Activated T-cell treated with anti-CD3 and anti-CD28 coated beads, Interleukin-2, amount 50 U/mL, for 48 hours (primary cell): ENCODE results near the gene ZNF723.
"Not testable (repeated sequence)": the region's sequence is repeated elsewhere in the genome, so short reads cannot be mapped to it uniquely, and the experiment has no call there.

Source experiments
- DNase-seq, 2 experiments: peaks; one replicate each; pipeline ENCODE4 v3.0.0-alpha.2; 2020

ZNF723 gene

GRCh38 chr19:22832031-22832762 is at the start of gene ZNF723:
Gene ZNF723 (plus strand): TSS chr19:22832291. CDS start chr19:22832380, 89 bp downstream.
- DNase-seq: no peak

- no peak for DNase-seq
Measured at GRCh38 chr19:22783651-22784410, 48.3 kb upstream of the ZNF723 start, which contains the start of gene ZNF99. Gene ZNF99 (minus strand): TSS chr19:22784151. CDS start chr19:22784016, 135 bp downstream.

- DNase-seq: not testable (repeated sequence)
Measured at GRCh38 chr19:22792863-22793262, 39.2 kb upstream of the ZNF723 start.

- DNase-seq: no peak
Measured at GRCh38 chr19:22797040-22797439, 35.1 kb upstream of the ZNF723 start.

GRCh38 chr19:22806418-22806817 is 25.7 kb upstream of the ZNF723 start:
- DNase-seq: no peak

- no peak for DNase-seq
Measured at GRCh38 chr19:22807061-22807835, 24.8 kb upstream of the ZNF723 start.

- no peak for DNase-seq
Measured at GRCh38 chr19:22814124-22814523, 18.0 kb upstream of the ZNF723 start.

GRCh38 chr19:22831211-22831610 is 880 bp upstream of the ZNF723 start:
- no peak for DNase-seq

GRCh38 chr19:22857713-22858320 is 25.7 kb downstream of the ZNF723 start:
- not testable (repeated sequence) for DNase-seq

- no peak for DNase-seq
Measured at GRCh38 chr19:22882797-22883196, 50.7 kb downstream of the ZNF723 start.

GRCh38 chr19:22893855-22894270 is 61.8 kb downstream of the ZNF723 start:
- no peak for DNase-seq

- DNase-seq: no peak
Measured at GRCh38 chr19:22901431-22902130, 69.5 kb downstream of the ZNF723 start.
